HepG2 (cell line): ENCODE measurements around the gene SRCIN1. TPM values are rescaled to one million over a fixed set of nuclear protein-coding genes. Genes with fewer than 3 reads are reported as not detected.

Experiments used
- ARID2 ChIP-seq: sonication (generic); formaldehyde crosslinking; IDR thresholded peaks from 2 replicates; pipeline ENCODE4 v1.8.1; 2022; ENCODE audit warnings: mild to moderate bottlenecking, missing genetic modification reagents, borderline replicate concordance
- BORCS8-MEF2B ChIP-seq: sonication (generic); formaldehyde crosslinking; IDR thresholded peaks from 2 replicates; pipeline ENCODE4 v1.8.0; 2022; ENCODE audit warnings: mild to moderate bottlenecking, missing genetic modification reagents
- CBFB ChIP-seq: sonication (generic); formaldehyde crosslinking; IDR thresholded peaks from 2 replicates; pipeline ENCODE4 v1.4.0; 2020; ENCODE audit warnings: missing genetic modification reagents
- CHD2 ChIP-seq: IDR thresholded peaks from 2 replicates; pipeline ENCODE4 v1.6.1; 2011; ENCODE audit warnings: low read depth, low read length, improper control_type of control experiment
- ETS1 ChIP-seq: sonication (generic); formaldehyde crosslinking; IDR thresholded peaks from 2 replicates; pipeline ENCODE4 v1.4.0; 2020; ENCODE audit warnings: missing genetic modification reagents
- FOSL2 ChIP-seq: sonication (generic); formaldehyde crosslinking; IDR thresholded peaks from 2 replicates; pipeline ENCODE4 v1.4.0; 2020; ENCODE audit warnings: missing genetic modification reagents
- GABPB1 ChIP-seq: IDR thresholded peaks from 2 replicates; pipeline ENCODE4 v1.6.1; 2016; ENCODE audit warnings: mild to moderate bottlenecking, missing genetic modification reagents, moderate library complexity, missing compliant biosample characterization
- KDM5B ChIP-seq: sonication (generic); formaldehyde crosslinking; IDR thresholded peaks from 2 replicates; pipeline ENCODE4 v1.4.0; 2020; ENCODE audit warnings: missing genetic modification reagents, mild to moderate bottlenecking, borderline replicate concordance
- MIER3 ChIP-seq: IDR thresholded peaks from 2 replicates; pipeline ENCODE4 v1.6.1; 2016; ENCODE audit warnings: missing compliant biosample characterization, borderline replicate concordance
- NFYB ChIP-seq: sonication (generic); formaldehyde crosslinking; IDR thresholded peaks from 2 replicates; pipeline ENCODE4 v1.4.0; 2020; ENCODE audit warnings: missing genetic modification reagents
- POLR2AphosphoS5 ChIP-seq: IDR thresholded peaks from 2 replicates; pipeline ENCODE4 v1.6.1; 2012; ENCODE audit warnings: low read depth, low read length
- RAD21 ChIP-seq: fragments of 450-650 bp; formaldehyde crosslinking; IDR thresholded peaks from 2 replicates; pipeline ENCODE4 v1.5.0; 2020; ENCODE audit warnings: mild to moderate bottlenecking
- RARA ChIP-seq: IDR thresholded peaks from 2 replicates; pipeline ENCODE4 v1.6.1; 2016; ENCODE audit warnings: missing genetic modification reagents, missing compliant biosample characterization
- SIX4 ChIP-seq: sonication (generic); formaldehyde crosslinking; IDR thresholded peaks from 2 replicates; pipeline ENCODE4 v1.4.0; 2020; ENCODE audit warnings: missing genetic modification reagents
- TOE1 ChIP-seq: sonication (generic); formaldehyde crosslinking; IDR thresholded peaks from 2 replicates; pipeline ENCODE4 v1.4.0; 2020; ENCODE audit warnings: mild to moderate bottlenecking, missing genetic modification reagents
- TSC22D2 ChIP-seq: sonication (generic); formaldehyde crosslinking; IDR thresholded peaks from 2 replicates; pipeline ENCODE4 v1.5.1; 2020; ENCODE audit warnings: missing genetic modification reagents, mild to moderate bottlenecking, borderline replicate concordance
- ZNF263 ChIP-seq: sonication (generic); formaldehyde crosslinking; IDR thresholded peaks from 2 replicates; pipeline ENCODE4 v1.4.0; 2020; ENCODE audit warnings: missing genetic modification reagents
- ZNF350 ChIP-seq: sonication (generic); formaldehyde crosslinking; IDR thresholded peaks from 2 replicates; pipeline ENCODE4 v1.4.0; 2020; ENCODE audit warnings: mild to moderate bottlenecking, low read depth, missing genetic modification reagents, borderline replicate concordance
- ZNF510 ChIP-seq: sonication (generic); formaldehyde crosslinking; IDR thresholded peaks from 2 replicates; pipeline ENCODE4 v1.4.0; 2020; ENCODE audit warnings: low read depth, mild to moderate bottlenecking, missing genetic modification reagents
- ZNF770 ChIP-seq: sonication (generic); formaldehyde crosslinking; IDR thresholded peaks from 2 replicates; pipeline ENCODE4 v1.5.0; 2020; ENCODE audit warnings: mild to moderate bottlenecking, missing genetic modification reagents
- polyA plus RNA-seq, 8 experiments: library from polyadenylated mRNA; depleted of rRNA in 3 of 8; stranded (reverse) in 7 of 8; unstranded in 1 of 8; fragments of >200 nt; fragmentation: Illumina TruSeq in 4 of 8; extraction: Trizol in 4 of 8; gene quantifications; 2 replicates each; pipeline versions ENCODE4 v1.2.1 to v1.2.3, GENCODE V29; 2011 to 2016; ENCODE audit warnings: low read depth in 4 of 8, missing spikeins in 1 of 8, mixed read lengths in 1 of 8; ENCODE audit not compliant: insufficient read depth in 1 of 8
- total RNA-seq, 5 experiments: library from RNA; depleted of rRNA; stranded (reverse); fragments of >200 nt; fragmentation: Illumina TruSeq; extraction: Trizol; gene quantifications; 2 replicates each; pipeline ENCODE4 v1.2.3, GENCODE V29; 2016; ENCODE audit warnings: low read depth in 1 of 5
- TF ChIP-seq, protein P1 (sequence below): sonication (generic); formaldehyde crosslinking; IDR thresholded peaks from 2 replicates; pipeline ENCODE4 v1.8.0; 2022; ENCODE audit warnings: mild to moderate bottlenecking, missing genetic modification reagents; ENCODE audit not compliant: insufficient replicate concordance

The SRCIN1 gene
- total and polyA plus RNA-seq, 2 of the 13 experiments (the other 11 are each of a cell fraction or from before 2014, with no cell fraction given), result 1.2 to 9.6 TPM

DNA sequence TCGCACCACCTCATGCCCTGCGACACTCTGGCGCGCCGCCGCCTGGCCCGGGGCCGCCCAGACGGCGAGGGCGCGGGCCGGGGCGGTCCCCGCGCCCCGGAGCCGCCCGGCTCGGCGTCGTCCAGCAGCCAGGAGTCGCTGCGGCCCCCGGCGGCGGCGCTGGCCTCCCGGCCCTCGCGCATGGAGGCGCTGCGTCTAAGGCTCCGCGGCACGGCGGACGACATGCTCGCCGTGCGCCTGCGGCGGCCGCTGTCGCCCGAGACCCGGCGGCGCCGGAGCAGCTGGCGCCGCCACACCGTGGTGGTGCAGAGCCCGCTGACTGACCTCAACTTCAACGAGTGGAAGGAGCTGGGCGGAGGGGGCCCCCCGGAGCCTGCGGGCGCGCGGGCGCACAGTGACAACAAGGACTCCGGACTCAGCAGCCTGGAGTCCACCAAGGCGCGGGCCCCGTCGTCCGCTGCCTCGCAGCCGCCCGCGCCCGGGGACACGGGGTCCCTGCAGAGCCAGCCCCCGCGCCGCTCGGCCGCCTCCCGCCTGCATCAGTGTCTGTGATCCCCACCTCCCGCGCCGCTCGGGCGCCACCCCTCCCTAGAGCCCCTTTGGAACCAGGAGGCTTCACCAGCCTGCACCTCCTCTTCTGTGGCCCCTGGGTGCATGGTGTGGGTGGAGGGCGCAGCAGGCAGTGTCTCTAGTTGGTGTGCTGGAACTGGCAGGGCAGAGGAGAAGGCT is 95.2 kb downstream of the SRCIN1 start (continued):
- TF ChIP-seq GABPB1 (CRISPR knock-in tag) (0 out of 2 replicates have a peak, but pooled peaks have one; percentile 16), POLR2AphosphoS5 (no peak), ZNF350 (CRISPR knock-in tag) (no peak), TOE1 (CRISPR knock-in tag) (no peak), BORCS8-MEF2B (no peak), RARA (0 out of 2 replicates have a peak, but pooled peaks have one; percentile 10), SIX4 (no peak), CHD2 (no peak), ZNF263 (CRISPR knock-in tag) (0 out of 2 replicates have a peak, but pooled peaks have one; percentile 3), ZNF770 (CRISPR knock-in tag) (peak; percentile 29; the same call in 1 of the 2 replicates), ZNF510 (CRISPR knock-in tag) (no peak), FOSL2 (CRISPR knock-in tag) (no peak), KDM5B (CRISPR knock-in tag) (peak; percentile 7; the same call in 1 of the 2 replicates), CBFB (no peak), RAD21 (peak; percentile 79), TSC22D2 (CRISPR knock-in tag) (no peak), MIER3 (CRISPR knock-in tag) (no peak), NFYB (no peak), ARID2 (CRISPR knock-in tag) (no peak), ETS1 (CRISPR knock-in tag) (no peak)
- TF ChIP-seq, protein P1, sequence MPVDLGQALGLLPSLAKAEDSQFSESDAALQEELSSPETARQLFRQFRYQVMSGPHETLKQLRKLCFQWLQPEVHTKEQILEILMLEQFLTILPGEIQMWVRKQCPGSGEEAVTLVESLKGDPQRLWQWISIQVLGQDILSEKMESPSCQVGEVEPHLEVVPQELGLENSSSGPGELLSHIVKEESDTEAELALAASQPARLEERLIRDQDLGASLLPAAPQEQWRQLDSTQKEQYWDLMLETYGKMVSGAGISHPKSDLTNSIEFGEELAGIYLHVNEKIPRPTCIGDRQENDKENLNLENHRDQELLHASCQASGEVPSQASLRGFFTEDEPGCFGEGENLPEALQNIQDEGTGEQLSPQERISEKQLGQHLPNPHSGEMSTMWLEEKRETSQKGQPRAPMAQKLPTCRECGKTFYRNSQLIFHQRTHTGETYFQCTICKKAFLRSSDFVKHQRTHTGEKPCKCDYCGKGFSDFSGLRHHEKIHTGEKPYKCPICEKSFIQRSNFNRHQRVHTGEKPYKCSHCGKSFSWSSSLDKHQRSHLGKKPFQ (CRISPR knock-in tag), result no peak
